OCI-LY7 (cell line): ENCODE results near the gene NTPCR.
"Not testable (repeated sequence)": the region's sequence is repeated elsewhere in the genome, so short reads cannot be mapped to it uniquely, and the experiment has no call there.

Experiments
- EZH2phosphoT487 ChIP-seq: fragments of 200-600 bp; sonication (generic); IDR thresholded peaks from 2 replicates; pipeline ENCODE4 v1.6.1; 2018; ENCODE audit warnings: low read depth, borderline replicate concordance, mild to moderate bottlenecking, mixed run types, antibody characterized with exemption, low read length, moderate library complexity, mixed read lengths
- TF ChIP-seq, protein P1 (sequence below): fragments of 200-600 bp; sonication (generic); conservative IDR thresholded peaks from 2 replicates; pipeline ENCODE4 v1.5.1; 2014; ENCODE audit warnings: mild to moderate bottlenecking, antibody characterized with exemption, low read length, moderate library complexity, mixed read lengths

DNA sequence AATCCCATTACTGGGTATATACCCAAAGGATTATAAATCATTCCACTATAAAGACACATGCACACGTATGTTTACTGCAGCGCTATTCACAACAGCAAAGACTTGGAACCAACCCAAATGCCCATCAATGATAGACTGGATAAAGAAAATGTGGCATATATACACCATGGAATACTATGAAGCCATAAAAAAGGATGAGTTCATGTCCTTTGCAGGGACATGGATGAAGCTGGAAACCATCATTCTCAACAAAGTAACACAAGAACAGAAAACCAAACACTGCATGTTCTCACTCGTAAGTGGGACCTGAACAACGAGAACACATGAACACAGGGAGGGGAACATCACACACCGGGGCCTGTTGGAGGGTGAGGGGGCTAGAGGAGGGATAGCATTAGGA is 53.2 kb downstream of the NTPCR start:
- TF ChIP-seq, protein P1, sequence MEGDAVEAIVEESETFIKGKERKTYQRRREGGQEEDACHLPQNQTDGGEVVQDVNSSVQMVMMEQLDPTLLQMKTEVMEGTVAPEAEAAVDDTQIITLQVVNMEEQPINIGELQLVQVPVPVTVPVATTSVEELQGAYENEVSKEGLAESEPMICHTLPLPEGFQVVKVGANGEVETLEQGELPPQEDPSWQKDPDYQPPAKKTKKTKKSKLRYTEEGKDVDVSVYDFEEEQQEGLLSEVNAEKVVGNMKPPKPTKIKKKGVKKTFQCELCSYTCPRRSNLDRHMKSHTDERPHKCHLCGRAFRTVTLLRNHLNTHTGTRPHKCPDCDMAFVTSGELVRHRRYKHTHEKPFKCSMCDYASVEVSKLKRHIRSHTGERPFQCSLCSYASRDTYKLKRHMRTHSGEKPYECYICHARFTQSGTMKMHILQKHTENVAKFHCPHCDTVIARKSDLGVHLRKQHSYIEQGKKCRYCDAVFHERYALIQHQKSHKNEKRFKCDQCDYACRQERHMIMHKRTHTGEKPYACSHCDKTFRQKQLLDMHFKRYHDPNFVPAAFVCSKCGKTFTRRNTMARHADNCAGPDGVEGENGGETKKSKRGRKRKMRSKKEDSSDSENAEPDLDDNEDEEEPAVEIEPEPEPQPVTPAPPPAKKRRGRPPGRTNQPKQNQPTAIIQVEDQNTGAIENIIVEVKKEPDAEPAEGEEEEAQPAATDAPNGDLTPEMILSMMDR, result not testable (repeated sequence)
- not testable (repeated sequence) for TF ChIP-seq EZH2phosphoT487
